Chondrocyte (in vitro differentiated cells): ENCODE results near the gene UFL1. TPM values are rescaled to one million over a fixed set of nuclear protein-coding genes. Genes with fewer than 3 reads are reported as not detected.

ENCODE experiments used
- DNase-seq: peaks from one replicate; pipeline ENCODE4 v3.0.0; 2021; ENCODE audit warnings: mixed read lengths, low spot score
- H3K27ac Mint-ChIP-seq: one replicate; pipeline ENCODE4 v1.8.0; 2021; ENCODE audit warnings: mild to moderate bottlenecking, moderate library complexity, mixed read lengths; ENCODE audit not compliant: unreplicated experiment
- H3K27me3 Mint-ChIP-seq: 2 replicates; pipeline ENCODE4 v1.8.0; 2021; ENCODE audit warnings: low read depth, mixed read lengths
- H3K36me3 Mint-ChIP-seq: 2 replicates; pipeline ENCODE4 v1.8.0; 2021; ENCODE audit warnings: low read depth, mixed read lengths
- H3K4me1 Mint-ChIP-seq: 2 replicates; pipeline ENCODE4 v1.8.0; 2021; ENCODE audit warnings: low read depth, mild to moderate bottlenecking, mixed read lengths
- H3K4me3 Mint-ChIP-seq: one replicate; pipeline ENCODE4 v1.8.0; 2021; ENCODE audit warnings: mild to moderate bottlenecking, moderate library complexity, mixed read lengths; ENCODE audit not compliant: unreplicated experiment
- H3K9me3 Mint-ChIP-seq: 2 replicates; pipeline ENCODE4 v1.8.0; 2021; ENCODE audit warnings: low read depth, mixed read lengths
- CTCF ChIP-seq: fragments of 200-600 bp; sonication (generic); IDR thresholded peaks from 2 replicates; pipeline ENCODE4 v1.5.0; 2021; ENCODE audit warnings: antibody characterized with exemption, mild to moderate bottlenecking, moderate library complexity
- total RNA-seq: library from RNA; stranded (reverse); gene quantifications from 3 replicates; pipeline ENCODE4 v1.2.1, GENCODE V29; 2021

UFL1 gene
- total RNA-seq, 1 donor from 2014 or later: 24.5 TPM

GRCh38 chr6:96528193-96528592 lies 6.6 kb downstream of the UFL1 start:
- H3K9me3 Mint-ChIP-seq: no peaks in the 10 kb centered on the region
- H3K27ac Mint-ChIP-seq: no peak overlapping the region
- H3K36me3 Mint-ChIP-seq: peaks cover 39% of the 10 kb centered on the region
- H3K27me3 Mint-ChIP-seq: no peaks in the 10 kb centered on the region
- peaks cover 7% of the 10 kb centered on the region for H3K4me1 Mint-ChIP-seq
- no peak overlapping the region for H3K4me3 Mint-ChIP-seq
- no peak for TF ChIP-seq CTCF
- no peak for DNase-seq

- Mint-ChIP-seq H3K27ac (no peak overlapping the region), H3K36me3 (peaks cover 31% of the 10 kb centered on the region), H3K4me3 (no peak overlapping the region), H3K27me3 (no peaks in the 10 kb centered on the region), H3K4me1 (peaks cover 8% of the 10 kb centered on the region), H3K9me3 (no peaks in the 10 kb centered on the region)
- no peak for TF ChIP-seq CTCF
- DNase-seq: no peak
These were observed 10.8 kb downstream of the UFL1 start for GRCh38 chr6:96532399-96532798.

GRCh38 chr6:96537726-96538125 lies 16.1 kb downstream of the UFL1 start:
- DNase-seq: no peak
- peaks cover 20% of the 10 kb centered on the region for H3K36me3 Mint-ChIP-seq
- H3K4me3 Mint-ChIP-seq: no peak overlapping the region
- peaks cover 8% of the 10 kb centered on the region for H3K4me1 Mint-ChIP-seq
- no peaks in the 10 kb centered on the region for H3K9me3 Mint-ChIP-seq
- no peak overlapping the region for H3K27ac Mint-ChIP-seq
- H3K27me3 Mint-ChIP-seq: no peaks in the 10 kb centered on the region
- no peak for TF ChIP-seq CTCF

GRCh38 chr6:96542702-96543101 lies 21.1 kb downstream of the UFL1 start:
- no peaks in the 10 kb centered on the region for H3K9me3 Mint-ChIP-seq
- no peak for DNase-seq
- H3K36me3 Mint-ChIP-seq: peaks cover 38% of the 10 kb centered on the region
- H3K27ac Mint-ChIP-seq: no peak overlapping the region
- TF ChIP-seq CTCF: peak; percentile 75
- H3K4me1 Mint-ChIP-seq: no peaks in the 10 kb centered on the region
- H3K4me3 Mint-ChIP-seq: no peak overlapping the region
- no peaks in the 10 kb centered on the region for H3K27me3 Mint-ChIP-seq

GRCh38 chr6:96545882-96546281 lies 24.3 kb downstream of the UFL1 start:
- H3K9me3 Mint-ChIP-seq: no peaks in the 10 kb centered on the region
- no peak overlapping the region for H3K27ac Mint-ChIP-seq
- H3K36me3 Mint-ChIP-seq: peaks cover 36% of the 10 kb centered on the region
- H3K4me3 Mint-ChIP-seq: no peak overlapping the region
- TF ChIP-seq CTCF: no peak
- DNase-seq: no peak
- H3K27me3 Mint-ChIP-seq: no peaks in the 10 kb centered on the region
- no peaks in the 10 kb centered on the region for H3K4me1 Mint-ChIP-seq
